IMR-90 (cell line): ENCODE data around the gene SPAM1. TPM values are rescaled to one million over a fixed set of nuclear protein-coding genes. Genes with fewer than 3 reads are reported as not detected.

Source experiments
- ATAC-seq: fragments of 200-7000 bp; cut with Tn5 transposase; 2 replicates; pipeline ENCODE4 v1.9.1; 2020; ENCODE audit warnings: low read depth, mild to moderate bottlenecking, moderate library complexity
- BruUV-seq: library from RNA; stranded (reverse); fragments of 400-500 nt; replicated peaks from 2 replicates; lab custom pipeline; 2021; lab: Mats Ljungman, UMichigan
- CTCF ChIA-PET: fragments of 300-600 bp; formaldehyde crosslinking; extraction: SDS; loops from one replicate; lab custom pipeline; 2021; ENCODE audit warnings: antibody characterized with exemption; lab: Yijun Ruan, JAX
- POLR2A ChIA-PET: fragments of 300-600 bp; sonication (Branson Sonifier 250); formaldehyde crosslinking; loops from one replicate; lab custom pipeline; 2022; ENCODE audit warnings: antibody characterized with exemption; ENCODE audit not compliant: unreplicated experiment; lab: Charles Lee
- DNase-seq: peaks from one replicate; pipeline ENCODE4 v3.0.0; 2013
- H2AFZ ChIP-seq: replicated peaks from 2 replicates; pipeline ENCODE3; 2013; ENCODE audit warnings: low read length, mild to moderate bottlenecking; ENCODE audit not compliant: poor library complexity
- H2AK5ac ChIP-seq: 2 replicates; pipeline ENCODE4 v1.6.1; 2013; ENCODE audit warnings: low read depth, low read length, inconsistent platforms
- H2AK9ac ChIP-seq: replicated peaks from 2 replicates; pipeline ENCODE3; 2013; ENCODE audit warnings: mild to moderate bottlenecking, low read depth, low read length, moderate library complexity; ENCODE audit not compliant: poor library complexity
- H2BK120ac ChIP-seq: 2 replicates; pipeline ENCODE4 v1.6.1; 2013; ENCODE audit warnings: low read depth, low read length, inconsistent platforms
- H2BK15ac ChIP-seq: 3 replicates; pipeline ENCODE4 v1.6.1; 2013; ENCODE audit warnings: low read depth, low read length, inconsistent platforms
- H2BK20ac ChIP-seq: 2 replicates; pipeline ENCODE4 v1.6.1; 2013; ENCODE audit warnings: low read depth, mild to moderate bottlenecking, inconsistent platforms, low read length, moderate library complexity
- H2BK5ac ChIP-seq: 2 replicates; pipeline ENCODE4 v1.6.1; 2013; ENCODE audit warnings: mild to moderate bottlenecking, low read depth, low read length, inconsistent platforms; ENCODE audit not compliant: poor library complexity, severe bottlenecking
- H3K14ac ChIP-seq: replicated peaks from 2 replicates; pipeline ENCODE4 v1.6.1; 2013; ENCODE audit warnings: low read depth, low read length, inconsistent platforms
- H3K18ac ChIP-seq: 2 replicates; pipeline ENCODE4 v1.6.1; 2013; ENCODE audit warnings: low read depth, low read length, control low read depth
- H3K23ac ChIP-seq: 2 replicates; pipeline ENCODE4 v1.6.1; 2013; ENCODE audit warnings: low read depth, low read length, inconsistent platforms
- H3K27ac ChIP-seq: 2 replicates; pipeline ENCODE4 v1.5.1; 2013; ENCODE audit warnings: mild to moderate bottlenecking, control low read depth, low read length; ENCODE audit not compliant: insufficient read depth
- H3K27me3 ChIP-seq: 2 replicates; pipeline ENCODE4 v1.6.1; 2013; ENCODE audit warnings: low read length; ENCODE audit not compliant: control insufficient read depth, insufficient read depth
- H3K36me3 ChIP-seq: 2 replicates; pipeline ENCODE4 v1.6.1; 2013; ENCODE audit warnings: low read length, mixed read lengths; ENCODE audit not compliant: control insufficient read depth, insufficient read depth
- H3K4ac ChIP-seq: 2 replicates; pipeline ENCODE4 v1.6.1; 2013; ENCODE audit warnings: low read depth, low read length, inconsistent platforms
- H3K4me1 ChIP-seq: 2 replicates; pipeline ENCODE4 v1.6.1; 2013; ENCODE audit warnings: low read length, mixed read lengths; ENCODE audit not compliant: control insufficient read depth, insufficient read depth
- H3K4me2 ChIP-seq: 2 replicates; pipeline ENCODE4 v1.6.1; 2013; ENCODE audit warnings: low read depth, mild to moderate bottlenecking, control low read depth, low read length, moderate library complexity
- H3K4me3 ChIP-seq: 2 replicates; pipeline ENCODE4 v1.5.1; 2013; ENCODE audit warnings: low read depth, mild to moderate bottlenecking, control low read depth, low read length, moderate library complexity; ENCODE audit not compliant: insufficient read depth
- H3K56ac ChIP-seq: 2 replicates; pipeline ENCODE4 v1.6.1; 2013; ENCODE audit warnings: low read length, inconsistent platforms; ENCODE audit not compliant: insufficient read depth; ENCODE audit errors: extremely low read depth
- H3K79me1 ChIP-seq, 2 experiments: 2 replicates each; pipeline ENCODE4 v1.6.1; 2013; ENCODE audit warnings: low read length in 2 of 2, inconsistent platforms in 1 of 2, low read depth in 1 of 2
- H3K9ac ChIP-seq: 2 replicates; pipeline ENCODE4 v1.6.1; 2013; ENCODE audit warnings: low read depth, low read length, control low read depth
- H3K9me1 ChIP-seq: 2 replicates; pipeline ENCODE4 v1.6.1; 2013; ENCODE audit warnings: low read length, inconsistent platforms; ENCODE audit not compliant: insufficient read depth
- H3K9me3 ChIP-seq: 2 replicates; pipeline ENCODE4 v1.6.1; 2013; ENCODE audit warnings: low read length; ENCODE audit not compliant: control insufficient read depth, insufficient read depth
- H4K20me1 ChIP-seq: 2 replicates; pipeline ENCODE4 v1.6.1; 2013; ENCODE audit warnings: low read length, inconsistent platforms; ENCODE audit not compliant: insufficient read depth
- H4K5ac ChIP-seq: 2 replicates; pipeline ENCODE4 v1.6.1; 2013; ENCODE audit warnings: mild to moderate bottlenecking, low read depth, low read length, control low read depth
- H4K8ac ChIP-seq, 2 experiments: 2 replicates each; pipeline ENCODE4 v1.6.1; 2013; ENCODE audit warnings: low read depth in 2 of 2, low read length in 2 of 2, control low read depth in 1 of 2, inconsistent platforms in 1 of 2
- H4K91ac ChIP-seq: 2 replicates; pipeline ENCODE4 v1.6.1; 2013; ENCODE audit warnings: low read depth, low read length, inconsistent platforms; ENCODE audit not compliant: insufficient read depth
- BHLHE40 ChIP-seq: fragments of 150-350 bp; IDR thresholded peaks from 2 replicates; pipeline ENCODE4 v1.6.1; 2016; ENCODE audit warnings: mild to moderate bottlenecking, low read depth, low read length
- CEBPB ChIP-seq: IDR thresholded peaks from 2 replicates; pipeline ENCODE4 v1.6.1; 2012; ENCODE audit warnings: low read depth, low read length, improper control_type of control experiment
- CHD1 ChIP-seq: IDR thresholded peaks from 2 replicates; pipeline ENCODE4 v1.6.1; 2012; ENCODE audit warnings: low read depth, low read length, improper control_type of control experiment
- CTCF ChIP-seq: conservative IDR thresholded peaks from 2 replicates; pipeline ENCODE4 v1.5.1; 2012; ENCODE audit warnings: mild to moderate bottlenecking, low read depth, low read length, improper control_type of control experiment
- FOS ChIP-seq: fragments of 150-350 bp; IDR thresholded peaks from 2 replicates; pipeline ENCODE4 v1.6.1; 2016; ENCODE audit warnings: low read depth, low read length
- MAFK ChIP-seq: IDR thresholded peaks from 2 replicates; pipeline ENCODE4 v1.6.1; 2012; ENCODE audit warnings: low read depth, low read length, improper control_type of control experiment
- MAZ ChIP-seq: IDR thresholded peaks from 2 replicates; pipeline ENCODE4 v1.6.1; 2012; ENCODE audit warnings: low read depth, mild to moderate bottlenecking, low read length, improper control_type of control experiment, moderate library complexity, borderline replicate concordance
- MXI1 ChIP-seq: IDR thresholded peaks from 2 replicates; pipeline ENCODE4 v1.6.1; 2012; ENCODE audit warnings: low read depth, mild to moderate bottlenecking, low read length, moderate library complexity, borderline replicate concordance
- NFE2L2 ChIP-seq: fragments of 150-350 bp; IDR thresholded peaks from 2 replicates; pipeline ENCODE4 v1.6.1; 2016; ENCODE audit warnings: low read depth, mild to moderate bottlenecking, low read length
- POLR2A ChIP-seq: IDR thresholded peaks from 2 replicates; pipeline ENCODE4 v1.6.1; 2012; ENCODE audit warnings: mild to moderate bottlenecking, low read depth, low read length
- RAD21 ChIP-seq: IDR thresholded peaks from 2 replicates; pipeline ENCODE4 v1.6.1; 2012; ENCODE audit warnings: low read length, improper control_type of control experiment
- RCOR1 ChIP-seq: IDR thresholded peaks from 2 replicates; pipeline ENCODE4 v1.6.1; 2012; ENCODE audit warnings: mild to moderate bottlenecking, low read length, improper control_type of control experiment; ENCODE audit not compliant: insufficient replicate concordance
- RFX5 ChIP-seq: IDR thresholded peaks from 2 replicates; pipeline ENCODE4 v1.8.0; 2012; ENCODE audit warnings: low read depth, mild to moderate bottlenecking, low read length, moderate library complexity
- SMC3 ChIP-seq: fragments of 150-350 bp; IDR thresholded peaks from 2 replicates; pipeline ENCODE4 v1.6.1; 2016; ENCODE audit warnings: low read depth, mild to moderate bottlenecking, antibody characterized with exemption, low read length, moderate library complexity
- USF2 ChIP-seq: fragments of 150-350 bp; IDR thresholded peaks from 2 replicates; pipeline ENCODE4 v1.6.1; 2017; ENCODE audit warnings: mild to moderate bottlenecking, antibody characterized with exemption, low read length, low read depth
- WGBS, 2 experiments: methylation state at CpG; one replicate each; pipeline versions ENCODE4 v1.1.5 to v1.1.7; 2013; ENCODE audit warnings: missing lambda C conversion rate in 2 of 2; ENCODE audit not compliant: insufficient read length in 1 of 2; ENCODE audit errors: extremely low coverage in 2 of 2; 5-methylcytosine and 5-hydroxymethylcytosine counted together
- dilution Hi-C: fragments of 300-500 bp; cut with HindIII; formaldehyde crosslinking; loops from one replicate; pipeline ENCODE4 v1.14.3; 2018; ENCODE audit warnings: low sequenced_read_pairs; ENCODE audit not compliant: unreplicated experiment
- in situ Hi-C: fragments of 300-500 bp; cut with MboI; formaldehyde crosslinking; loops from 3 replicates; pipeline ENCODE4 v1.14.3; 2019; ENCODE audit warnings: low sequenced_read_pairs, inconsistent platforms, mixed read lengths
- intact Hi-C: fragments of 100-400 bp; cut with micrococcal nuclease; formaldehyde crosslinking; loops from 2 replicates; pipeline ENCODE4 v1.10.0; 2022
- polyA plus RNA-seq, 3 experiments: library from polyadenylated mRNA; depleted of rRNA; stranded (reverse); fragments of >200 nt; gene quantifications; 2 replicates each; pipeline ENCODE4 v1.2.3, GENCODE V29; 2012; ENCODE audit warnings: low replicate concordance in 1 of 3
- total RNA-seq: library from RNA; depleted of rRNA; stranded (reverse); fragments of >200 nt; gene quantifications from 2 replicates; pipeline ENCODE4 v1.2.3, GENCODE V29; 2012

The SPAM1 gene
- total and polyA plus RNA-seq, 2 of the 4 experiments (the other 2 are of a cell fraction), result not detected

GRCh38 chr7:123998921-123999320 is 73.9 kb downstream of the SPAM1 start:
- no peak overlapping the region for H2AK9ac ChIP-seq
- POLR2A ChIA-PET, result no interaction called here
- no peak overlapping the region for H2AFZ ChIP-seq
- H3K4me1 ChIP-seq, result no peaks in the 10 kb centered on the region
- H2BK20ac ChIP-seq, result no peak overlapping the region
- H3K23ac ChIP-seq, result no peak overlapping the region
- H4K8ac ChIP-seq, result no peak overlapping the region
- no peak overlapping the region for H3K9ac ChIP-seq
- intact Hi-C loops (no loop called here), dilution Hi-C loops (no loop called here), in situ Hi-C loops (no loop called here)
- no peak overlapping the region for H3K4me2 ChIP-seq
- no peak overlapping the region for H3K4ac ChIP-seq
- H3K18ac ChIP-seq, result no peak overlapping the region
- no peak overlapping the region for H3K4me3 ChIP-seq
- no peaks in the 10 kb centered on the region for H3K79me1 ChIP-seq
- CTCF ChIA-PET, result no interaction called here
- TF ChIP-seq RFX5 (no peak), POLR2A (no peak), MAZ (no peak), MAFK (no peak), NFE2L2 (no peak), BHLHE40 (no peak), SMC3 (no peak), CTCF (no peak), RAD21 (no peak), USF2 (no peak), CEBPB (no peak), RCOR1 (no peak), FOS (no peak), MXI1 (no peak), CHD1 (no peak)
- 80% methylated on average over 3 of the region's 5 CpGs; no CpG with 5 or more reads in 1 of the 2 experiments for WGBS, 2 experiments
- DNase-seq, result no peak
- no peak overlapping the region for H2BK15ac ChIP-seq
- H3K56ac ChIP-seq, result no peak overlapping the region
- H4K91ac ChIP-seq, result no peak overlapping the region
- no peak overlapping the region for H2BK5ac ChIP-seq
- H3K27ac ChIP-seq, result no peak overlapping the region
- H4K20me1 ChIP-seq, result no peaks in the 10 kb centered on the region
- no peak overlapping the region for H3K14ac ChIP-seq
- no peak for ATAC-seq
- BruUV-seq, result no TSS peak
- H3K9me3 ChIP-seq, result no peaks in the 10 kb centered on the region
- H4K5ac ChIP-seq, result no peak overlapping the region
- no peaks in the 10 kb centered on the region for H3K27me3 ChIP-seq
- H2BK120ac ChIP-seq, result no peak overlapping the region
- no peaks in the 10 kb centered on the region for H3K9me1 ChIP-seq
- H3K36me3 ChIP-seq, result no peaks in the 10 kb centered on the region
- H2AK5ac ChIP-seq, result no peak overlapping the region
